ENCODE results near the gene MGME1.

DNA sequence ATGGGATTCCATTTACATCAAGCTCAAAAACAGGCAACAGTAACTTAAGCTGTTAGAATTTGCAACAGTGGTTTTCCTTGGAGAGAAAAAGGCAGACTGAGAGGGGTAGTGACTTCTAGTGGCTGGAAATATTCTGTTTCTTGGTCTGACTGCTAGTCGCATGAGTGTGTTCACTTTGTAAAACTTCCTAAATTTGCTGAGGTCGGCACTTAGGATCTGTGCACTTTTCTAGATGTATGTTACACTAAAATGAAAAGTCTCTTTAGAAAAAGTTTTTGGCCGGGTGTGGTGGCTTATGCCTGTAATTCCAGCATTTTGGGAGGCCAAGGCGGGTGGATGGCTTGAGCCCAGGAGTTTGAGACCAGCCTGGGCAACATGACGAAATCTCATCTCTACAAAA lies 70.2 kb downstream of the MGME1 start:
- TF ChIP-seq, protein P1, sequence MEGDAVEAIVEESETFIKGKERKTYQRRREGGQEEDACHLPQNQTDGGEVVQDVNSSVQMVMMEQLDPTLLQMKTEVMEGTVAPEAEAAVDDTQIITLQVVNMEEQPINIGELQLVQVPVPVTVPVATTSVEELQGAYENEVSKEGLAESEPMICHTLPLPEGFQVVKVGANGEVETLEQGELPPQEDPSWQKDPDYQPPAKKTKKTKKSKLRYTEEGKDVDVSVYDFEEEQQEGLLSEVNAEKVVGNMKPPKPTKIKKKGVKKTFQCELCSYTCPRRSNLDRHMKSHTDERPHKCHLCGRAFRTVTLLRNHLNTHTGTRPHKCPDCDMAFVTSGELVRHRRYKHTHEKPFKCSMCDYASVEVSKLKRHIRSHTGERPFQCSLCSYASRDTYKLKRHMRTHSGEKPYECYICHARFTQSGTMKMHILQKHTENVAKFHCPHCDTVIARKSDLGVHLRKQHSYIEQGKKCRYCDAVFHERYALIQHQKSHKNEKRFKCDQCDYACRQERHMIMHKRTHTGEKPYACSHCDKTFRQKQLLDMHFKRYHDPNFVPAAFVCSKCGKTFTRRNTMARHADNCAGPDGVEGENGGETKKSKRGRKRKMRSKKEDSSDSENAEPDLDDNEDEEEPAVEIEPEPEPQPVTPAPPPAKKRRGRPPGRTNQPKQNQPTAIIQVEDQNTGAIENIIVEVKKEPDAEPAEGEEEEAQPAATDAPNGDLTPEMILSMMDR (conservative IDR thresholded peaks at IDR 0.05; ENCODE audit: low read depth, low read length) = no peak
- no peak for TF ChIP-seq EZH2phosphoT487 (IDR thresholded peaks at IDR 0.05; ENCODE audit: borderline replicate concordance, low read length)
- TF ChIP-seq EZH2 (IDR thresholded peaks at IDR 0.05; ENCODE audit: low read length, unreplicated experiment) = no peak
